HCEC 1CT (cell line): ENCODE measurements around the gene COG3.

Experiments used
- DNase-seq: peaks from one replicate; pipeline ENCODE4 v3.0.0-alpha.2; 2017

The COG3 gene

DNA sequence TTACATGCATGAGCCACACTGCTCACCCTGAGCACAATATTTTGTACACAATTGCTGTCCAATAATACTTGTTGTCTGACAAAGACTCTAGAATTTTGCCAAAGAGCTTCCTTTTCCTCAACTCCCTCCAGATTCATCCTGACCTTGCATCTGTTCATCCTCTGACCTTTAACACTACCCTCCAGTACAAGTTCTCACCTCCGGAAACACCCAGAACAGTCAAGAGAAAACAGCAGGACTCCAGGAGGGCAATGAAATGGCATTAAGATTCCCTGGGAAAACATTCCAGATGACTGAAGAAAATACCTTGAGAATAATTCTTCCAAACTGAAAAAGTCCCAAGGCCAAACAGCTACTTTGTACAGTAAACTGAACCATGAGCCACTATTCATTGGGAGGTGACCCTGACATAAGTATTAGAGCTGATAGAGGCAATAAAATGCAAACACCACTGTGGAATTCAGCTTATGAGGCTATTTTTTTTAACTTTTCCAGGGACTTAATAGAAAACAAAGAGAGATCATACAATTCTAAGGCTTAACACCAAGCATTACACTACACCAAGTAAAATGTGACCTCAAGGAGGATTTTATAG lies 15.7 kb upstream of the COG3 start:
- no peak for DNase-seq

DNA sequence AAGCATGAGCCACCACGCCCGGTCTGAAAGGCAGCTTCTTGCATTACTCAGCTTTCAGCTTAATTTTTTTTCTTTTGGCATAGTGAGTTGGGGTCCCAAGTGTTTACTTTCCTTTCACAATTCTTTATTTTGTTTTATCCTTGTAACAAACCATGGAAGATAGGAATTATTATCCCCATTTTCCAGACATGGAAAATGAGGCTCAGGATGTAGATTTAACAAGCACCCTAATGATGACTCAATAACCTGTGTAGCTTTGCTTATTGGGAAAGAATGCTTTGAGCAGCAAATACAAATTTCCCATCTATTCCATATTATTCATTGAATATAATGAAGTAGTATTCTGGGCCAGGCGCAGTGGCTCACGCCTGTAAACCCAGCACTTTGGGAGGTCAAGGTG lies 13.5 kb upstream of the COG3 start:
- DNase-seq, result no peak

DNA sequence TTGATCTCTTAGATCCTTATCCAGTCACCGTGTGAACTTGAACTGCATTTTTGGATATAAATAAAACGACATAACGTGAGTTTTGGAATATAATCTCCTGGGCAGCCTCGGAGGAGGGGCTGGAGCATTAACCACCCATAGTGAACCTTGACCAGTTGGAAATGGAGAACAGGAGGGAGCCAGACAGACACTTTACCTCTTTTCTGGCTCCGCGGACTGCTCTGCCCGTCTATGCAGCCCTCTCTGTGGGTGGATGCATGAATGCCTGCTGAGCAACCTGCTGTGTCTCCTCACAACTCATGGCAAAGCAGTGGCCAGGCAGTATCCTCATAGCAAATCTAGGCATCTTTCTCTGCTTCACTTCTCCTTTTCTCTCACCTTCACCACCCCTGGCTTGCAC lies 10.5 kb upstream of the COG3 start:
- DNase-seq, result no peak

DNA sequence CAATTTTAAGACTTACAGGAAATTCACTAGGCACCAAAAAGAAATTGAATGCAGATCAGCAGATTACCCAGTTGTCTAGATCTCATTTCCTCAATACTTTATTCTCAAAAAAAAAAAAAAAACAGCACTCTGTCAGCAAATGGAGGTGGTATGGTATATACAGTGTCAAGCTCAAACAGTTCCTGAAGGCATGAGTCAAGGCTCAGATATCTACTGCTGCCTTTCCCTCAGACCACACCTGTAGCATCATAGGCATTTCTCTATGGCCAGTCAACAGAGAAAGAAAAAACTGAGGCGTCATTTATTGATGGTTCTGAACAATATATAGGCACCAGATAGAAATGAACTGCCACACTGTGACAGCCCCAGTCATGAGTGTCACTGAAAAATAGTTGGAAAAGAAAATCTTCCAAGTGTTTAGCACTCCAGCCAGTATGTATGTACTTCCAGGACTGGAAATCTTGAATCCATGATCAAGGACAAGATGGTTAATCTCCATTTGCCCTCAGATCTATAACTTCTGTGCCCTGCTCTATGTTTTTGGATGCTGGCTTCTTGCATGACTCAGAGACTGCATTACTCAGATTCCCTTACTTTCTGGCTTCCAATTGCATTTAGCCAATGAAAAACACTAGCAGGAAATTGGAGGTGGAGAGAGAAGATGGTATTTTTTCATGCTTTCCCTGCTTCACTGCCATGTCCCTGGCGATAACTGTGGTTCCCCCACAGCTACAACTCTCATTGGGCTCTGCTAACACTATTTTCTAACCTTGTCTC lies 8.4 kb upstream of the COG3 start:
- peak; percentile 49 for DNase-seq

DNA sequence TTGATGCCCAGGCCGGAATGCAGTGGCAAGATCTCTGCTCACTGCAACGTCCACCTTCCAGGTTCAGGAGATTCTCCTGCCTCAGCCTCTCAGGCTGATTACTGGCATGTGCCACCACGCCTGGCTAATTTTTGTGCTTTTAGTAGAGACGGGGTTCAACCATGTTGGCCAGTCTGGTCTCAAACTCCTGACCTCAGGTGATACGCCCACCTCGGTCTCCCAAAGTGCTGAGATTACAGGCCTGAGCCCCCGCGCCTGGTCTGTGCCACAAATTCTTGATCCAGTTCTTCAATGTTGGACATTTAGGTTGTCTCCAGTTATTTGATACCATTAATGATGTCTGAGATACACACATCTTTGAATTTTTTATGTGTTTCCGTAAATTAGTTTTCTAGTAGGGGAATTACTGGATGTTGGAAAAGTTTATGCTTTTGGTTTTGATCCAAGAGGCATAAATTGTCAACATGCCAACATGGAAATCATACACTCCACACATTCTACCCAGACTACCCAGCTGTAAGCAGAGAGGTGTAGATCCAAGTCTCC lies 525 bp upstream of the COG3 start:
- no peak for DNase-seq

DNA sequence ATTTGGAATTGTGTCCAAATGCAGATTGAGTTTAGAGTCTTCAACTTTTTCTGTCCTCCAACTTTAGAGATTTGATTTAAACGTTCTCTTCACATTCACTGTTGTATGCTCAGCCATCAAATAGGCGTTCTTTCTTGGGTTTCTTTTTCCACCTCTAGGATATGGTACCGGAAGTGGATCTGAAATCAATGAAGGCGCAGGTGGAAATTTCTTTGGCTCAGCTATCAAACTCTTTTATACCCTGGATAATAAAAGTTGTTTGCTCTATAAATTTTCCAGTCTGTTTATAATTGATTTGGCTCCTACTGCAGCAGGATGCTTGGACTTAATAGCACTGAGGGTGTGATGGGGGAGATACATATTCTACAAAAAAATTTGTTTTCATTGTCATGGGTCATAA lies 1.6 kb downstream of the COG3 start:
- no peak for DNase-seq

DNA sequence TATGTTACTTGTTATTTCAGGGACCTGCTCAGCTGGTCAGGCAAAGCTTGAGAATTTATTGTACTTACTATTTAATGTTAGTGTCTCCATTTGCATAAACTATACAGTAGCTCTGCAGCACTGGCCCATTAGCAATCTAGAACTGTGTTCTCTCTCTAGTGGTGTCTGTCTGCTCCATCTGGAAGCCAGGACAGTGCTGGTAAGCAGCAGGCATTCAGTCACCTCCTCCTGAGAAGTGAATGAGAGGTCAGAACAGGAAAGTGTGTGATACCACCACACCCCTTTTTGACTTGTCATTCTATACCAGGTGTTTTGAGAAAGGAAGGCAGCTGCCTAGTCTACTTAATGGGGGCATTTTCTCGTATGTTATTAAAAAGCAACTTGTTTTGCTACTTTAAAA lies 3.9 kb downstream of the COG3 start:
- no peak for DNase-seq

DNA sequence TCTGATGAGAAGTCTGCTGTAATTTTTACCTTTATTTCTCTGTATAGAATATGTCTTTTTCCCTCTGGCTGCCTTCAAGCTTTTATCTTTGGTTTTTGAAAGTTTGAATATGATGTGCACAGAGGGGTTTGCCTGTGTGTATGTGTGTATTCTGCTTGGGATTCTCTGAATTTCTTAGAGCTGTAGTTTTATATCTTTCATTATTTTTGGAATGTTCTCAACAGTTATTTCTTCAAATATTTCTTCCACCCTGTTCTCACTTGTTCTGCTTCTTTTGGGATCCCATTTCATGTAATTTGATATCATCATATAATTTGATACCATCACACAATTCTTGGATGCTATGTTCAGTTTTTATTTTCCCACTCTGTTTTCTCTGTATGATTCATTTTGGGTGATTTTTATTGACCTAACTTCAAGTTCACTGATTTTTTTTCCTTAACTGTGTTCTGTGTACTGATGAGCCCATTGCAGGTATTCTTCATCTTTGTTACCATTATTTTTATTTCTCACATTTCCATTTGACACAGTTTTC lies 7.5 kb downstream of the COG3 start:
- DNase-seq, result peak; percentile 21

DNA sequence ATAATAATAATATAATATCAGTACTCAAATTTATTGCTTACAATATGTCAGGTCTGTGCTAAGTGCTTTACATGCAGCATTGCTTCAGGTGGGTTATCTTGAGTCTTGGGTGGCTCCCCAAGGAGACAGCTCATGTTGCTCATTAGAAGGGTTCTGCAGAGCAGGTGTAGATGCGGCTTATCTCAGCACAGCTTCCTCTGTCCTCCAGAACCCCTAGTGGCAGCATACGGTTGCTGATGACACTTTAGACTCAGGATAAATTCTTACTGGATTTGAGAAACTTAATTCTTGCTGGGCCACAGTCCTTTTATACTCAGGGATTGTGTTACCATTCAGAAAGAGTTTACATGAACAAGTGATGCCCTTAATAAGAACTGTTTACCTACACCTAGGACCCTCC lies 8.9 kb downstream of the COG3 start:
- no peak for DNase-seq

DNA sequence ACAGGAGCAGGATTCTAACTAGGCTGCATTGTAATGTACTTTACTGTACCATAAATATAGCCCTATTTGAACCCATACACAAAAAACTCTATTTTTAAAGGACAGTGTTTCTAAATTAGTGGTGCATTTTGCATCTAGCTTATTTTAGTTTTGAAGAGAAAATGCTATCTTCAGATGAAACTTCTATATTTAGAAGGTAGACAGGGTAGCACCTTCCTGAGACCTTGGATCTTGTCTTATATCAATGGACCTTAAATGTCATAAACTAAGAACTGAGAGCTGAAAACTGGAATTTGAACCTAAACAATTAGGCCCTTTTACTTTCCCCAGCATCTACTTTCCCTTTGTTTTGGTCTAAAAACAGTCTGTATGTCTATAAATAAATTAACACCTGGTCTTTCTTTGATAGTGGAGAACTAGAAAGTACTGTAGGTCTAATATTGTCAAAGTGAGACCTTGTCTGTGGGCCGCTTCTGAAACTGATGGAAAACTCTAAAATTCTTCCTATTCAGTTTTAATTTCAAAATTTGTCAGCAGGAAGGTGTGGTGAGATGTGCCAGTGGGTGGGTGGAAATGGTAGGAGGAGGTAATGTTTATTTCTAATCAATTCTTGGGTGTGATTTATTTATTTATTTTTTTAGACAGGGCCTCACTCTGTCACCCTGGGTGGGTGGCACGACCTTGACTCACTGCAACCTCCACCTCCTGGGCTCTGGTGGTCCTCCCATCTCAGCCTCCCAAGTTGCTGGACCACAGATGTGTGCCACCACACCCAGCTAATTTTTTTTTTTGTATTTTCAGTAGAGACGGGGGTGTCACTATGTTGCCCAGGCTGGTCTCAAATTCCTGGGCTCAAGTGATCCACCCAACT lies 10.1 kb downstream of the COG3 start:
- no peak for DNase-seq

DNA sequence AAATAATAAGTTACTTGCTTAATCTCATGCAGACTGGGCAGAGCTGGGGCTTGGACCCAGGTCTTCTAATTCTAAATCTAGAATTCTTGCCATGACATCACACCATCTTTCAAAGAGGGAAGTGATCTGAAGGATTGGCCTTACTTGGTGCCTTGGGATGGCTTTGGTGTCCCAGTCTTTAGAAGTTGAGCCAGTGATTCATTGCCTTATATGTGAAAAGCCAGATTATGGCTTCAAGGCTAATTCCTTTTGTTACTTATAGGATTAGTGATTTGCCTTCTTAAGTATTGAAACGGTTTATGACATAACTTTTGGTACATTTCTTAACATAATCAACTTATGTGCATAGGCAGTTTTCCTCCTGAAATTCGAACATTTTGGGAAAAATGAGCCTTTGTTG lies 14.9 kb downstream of the COG3 start:
- no peak for DNase-seq

DNA sequence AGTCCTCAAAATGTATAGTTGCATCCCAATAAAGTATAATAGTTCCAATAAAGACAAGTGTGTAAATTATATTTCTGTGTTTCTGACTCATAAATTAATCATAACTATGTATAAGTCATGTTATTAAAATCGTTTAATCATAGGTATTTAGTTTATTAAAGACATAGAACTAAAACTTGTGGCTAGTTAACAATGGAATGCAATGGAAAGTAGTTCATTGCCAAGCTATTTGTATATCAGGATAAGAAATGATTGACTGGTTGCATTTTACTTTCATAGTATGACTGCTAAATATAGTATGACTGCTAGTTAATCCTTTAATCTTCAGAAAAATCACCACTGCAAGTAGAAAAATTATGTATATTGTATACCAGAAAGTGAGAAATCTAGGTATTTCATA lies 16.9 kb downstream of the COG3 start:
- DNase-seq, result peak; percentile 34

DNA sequence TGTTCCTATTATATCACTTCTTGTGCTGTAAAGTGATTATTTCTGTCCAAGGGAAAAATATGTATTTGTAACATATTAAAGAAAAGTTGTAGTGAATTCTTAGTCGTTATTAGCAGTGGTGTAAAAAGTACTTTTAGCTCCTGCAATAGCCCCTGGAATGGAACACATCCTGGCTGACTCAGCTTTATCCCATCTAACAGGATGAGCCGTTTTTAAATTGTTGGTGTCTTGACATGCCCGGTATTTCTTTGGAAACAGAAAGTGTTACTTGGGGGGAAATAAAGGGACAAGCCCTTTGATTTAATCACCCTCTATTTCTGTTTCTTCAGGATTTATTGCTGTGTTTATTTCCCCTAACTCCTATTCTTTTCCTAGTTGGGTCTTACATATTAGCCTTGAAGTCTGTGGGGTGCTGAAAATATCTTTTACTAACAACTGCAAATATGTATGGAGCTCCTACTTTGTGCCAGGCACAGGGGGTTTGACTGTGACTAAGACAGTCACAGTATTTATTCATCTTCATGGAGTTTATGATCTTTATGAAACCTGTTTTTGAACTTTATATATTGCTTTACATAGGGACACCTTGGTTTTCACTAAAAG lies 17.9 kb downstream of the COG3 start:
- peak; percentile 71 for DNase-seq

DNA sequence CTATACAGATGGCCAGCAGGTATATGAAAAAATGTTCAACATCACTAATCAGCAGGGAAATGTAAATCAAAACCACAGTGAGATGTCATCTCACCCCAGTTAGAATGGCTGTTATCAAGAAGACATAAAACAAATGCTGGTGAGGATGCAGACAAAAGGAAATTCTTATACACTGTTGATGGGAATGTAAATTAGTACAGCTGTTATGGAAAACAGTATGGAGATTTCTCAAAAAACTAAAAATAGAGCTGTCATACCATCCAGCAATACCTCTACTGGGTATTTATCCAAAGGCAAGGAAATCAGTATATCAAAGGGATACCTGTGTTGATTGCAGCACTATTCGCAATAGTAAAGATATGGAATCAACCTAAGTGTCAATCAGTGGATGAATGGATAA lies 22.9 kb downstream of the COG3 start:
- DNase-seq, result no peak

DNA sequence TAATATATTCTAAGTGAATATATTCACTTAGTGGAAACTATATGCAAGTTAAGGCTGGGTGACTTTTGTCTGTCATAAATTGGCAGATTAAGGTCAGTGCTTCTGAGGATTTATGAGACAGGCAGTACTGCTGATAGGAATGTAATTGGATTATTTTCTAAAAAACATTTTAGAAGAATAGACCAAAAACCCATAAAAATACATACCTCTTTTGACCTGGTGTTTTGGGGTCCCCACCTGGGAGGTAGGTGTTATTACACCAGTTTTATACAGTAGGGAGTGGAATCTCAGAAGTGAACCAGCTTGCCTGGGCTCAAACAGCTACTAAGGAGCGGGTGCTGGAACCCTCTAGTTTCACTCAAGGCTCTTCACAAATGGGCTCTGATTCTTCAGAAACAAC lies 25.3 kb downstream of the COG3 start:
- no peak for DNase-seq

DNA sequence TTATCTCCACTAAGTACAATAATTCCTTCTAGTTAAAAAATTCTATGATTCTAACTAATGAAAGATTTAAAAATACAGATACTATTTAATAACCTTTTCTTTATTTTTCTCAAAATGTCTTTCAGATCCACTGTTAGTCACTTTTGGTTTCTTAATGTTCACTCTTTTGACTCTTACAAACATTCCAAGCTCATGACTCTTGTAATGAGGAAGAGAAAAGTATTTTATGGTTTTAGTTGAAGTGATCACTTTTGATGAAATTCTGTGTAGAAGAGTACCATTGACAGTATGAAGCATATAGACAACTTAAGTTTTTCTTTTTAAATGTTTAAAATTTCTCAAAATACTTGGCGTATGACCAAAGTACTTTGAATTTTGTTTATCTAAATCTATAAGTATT lies 27.8 kb downstream of the COG3 start:
- DNase-seq, result peak; percentile 83

DNA sequence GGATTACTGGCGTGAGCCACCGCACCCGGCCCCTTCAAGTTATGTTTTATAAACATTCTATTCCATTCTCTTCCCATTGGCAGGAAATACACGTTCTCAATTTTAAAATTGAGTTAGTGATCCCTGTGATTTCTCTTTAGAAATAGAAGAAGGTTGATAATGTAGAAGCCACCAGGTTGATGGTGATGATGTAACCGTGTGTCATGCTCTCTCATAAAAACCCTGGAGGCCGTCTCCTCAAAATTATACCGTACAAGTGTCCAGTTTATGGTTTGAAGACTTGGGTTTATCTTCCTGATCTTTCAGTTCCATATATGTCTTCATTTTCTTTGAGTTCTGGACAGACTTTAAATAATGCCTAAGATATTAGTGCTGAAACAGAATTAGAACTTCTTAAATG lies 32.2 kb downstream of the COG3 start:
- DNase-seq, result no peak

DNA sequence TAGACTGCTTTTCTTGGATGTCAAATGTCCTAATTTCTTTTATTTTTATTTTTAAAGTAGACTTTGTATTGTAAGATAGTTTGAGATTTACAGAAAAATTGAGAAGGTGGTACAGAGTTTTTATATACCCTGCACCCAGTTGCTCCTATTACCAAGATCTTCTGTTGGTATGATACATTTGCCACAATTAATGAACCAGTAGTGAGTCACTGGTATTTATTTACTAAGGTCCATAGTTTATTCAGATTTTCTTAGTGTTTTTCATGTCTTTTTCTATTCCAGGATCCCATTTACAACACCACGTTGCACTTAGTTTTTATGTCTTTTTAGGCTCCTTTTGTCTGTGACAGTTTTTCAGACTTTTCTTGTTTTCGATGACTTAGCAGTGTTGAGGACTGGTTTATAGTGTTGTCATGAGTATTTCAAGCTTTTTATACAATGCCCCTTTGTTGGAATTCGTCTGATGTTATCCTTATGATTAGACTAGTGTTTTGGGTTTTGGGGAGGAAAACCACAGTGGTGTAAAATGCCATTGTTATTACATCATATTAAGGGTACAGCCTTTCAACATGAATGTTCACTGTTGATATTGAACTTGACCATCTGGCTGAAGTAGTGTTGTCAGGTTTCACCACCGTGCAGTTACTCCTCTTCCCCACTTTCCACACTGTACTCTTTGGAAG lies 35.9 kb downstream of the COG3 start:
- DNase-seq, result peak; percentile 93

DNA sequence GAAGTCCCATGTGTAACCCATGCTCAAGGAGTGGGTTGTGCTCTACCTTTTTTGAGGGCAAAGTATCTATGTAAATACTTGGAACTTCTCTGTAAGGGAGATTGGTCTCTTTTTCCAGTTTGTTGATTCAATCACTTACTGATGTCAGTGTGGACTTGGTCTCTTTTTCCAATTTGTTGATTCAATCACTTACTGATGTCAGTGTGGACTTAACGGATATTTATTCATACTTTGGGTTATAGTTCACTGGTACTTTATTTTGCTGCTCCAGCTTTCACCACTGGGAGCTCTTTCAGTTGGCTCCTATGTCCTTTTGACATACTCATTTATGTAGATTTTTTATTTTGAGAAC lies 36.4 kb downstream of the COG3 start:
- no peak for DNase-seq

DNA sequence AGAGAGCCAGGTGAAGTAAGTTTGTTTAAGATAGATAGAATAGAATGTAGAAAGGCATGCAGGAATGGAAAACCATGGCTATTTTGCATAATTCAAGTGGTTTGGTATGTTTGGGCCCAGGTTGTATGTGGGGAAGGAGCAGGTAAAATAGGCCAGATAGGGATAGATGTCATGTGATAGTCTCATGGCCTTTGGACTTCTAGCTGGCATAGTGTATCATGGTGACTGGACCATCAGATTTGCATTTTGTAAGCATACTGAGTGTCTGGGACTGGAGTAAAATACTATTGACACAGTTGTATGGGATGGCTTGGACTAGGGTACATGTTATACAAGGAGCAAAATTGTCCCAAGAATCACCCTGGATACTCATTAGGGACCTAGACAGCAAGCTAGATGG lies 38.9 kb downstream of the COG3 start:
- no peak for DNase-seq

DNA sequence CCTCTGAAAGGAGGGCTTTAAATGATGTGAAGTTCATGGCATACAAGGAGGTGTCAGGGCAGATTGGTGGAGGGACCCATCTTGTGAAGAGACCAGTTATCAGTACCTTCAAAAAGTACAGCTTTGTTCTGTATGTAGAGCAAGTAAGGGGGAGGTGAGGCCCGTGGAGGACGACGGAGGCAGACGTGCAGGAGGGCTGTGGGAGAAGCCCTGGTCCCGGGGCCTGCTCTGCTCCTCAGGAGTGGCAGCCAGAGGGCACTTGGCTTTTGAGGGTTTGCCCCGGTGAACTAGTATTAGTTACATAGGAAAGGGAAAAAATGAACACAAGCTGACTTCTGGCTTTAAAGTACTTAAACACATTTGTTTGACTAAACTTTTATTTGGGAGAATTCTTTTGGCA lies 42.1 kb downstream of the COG3 start:
- no peak for DNase-seq

DNA sequence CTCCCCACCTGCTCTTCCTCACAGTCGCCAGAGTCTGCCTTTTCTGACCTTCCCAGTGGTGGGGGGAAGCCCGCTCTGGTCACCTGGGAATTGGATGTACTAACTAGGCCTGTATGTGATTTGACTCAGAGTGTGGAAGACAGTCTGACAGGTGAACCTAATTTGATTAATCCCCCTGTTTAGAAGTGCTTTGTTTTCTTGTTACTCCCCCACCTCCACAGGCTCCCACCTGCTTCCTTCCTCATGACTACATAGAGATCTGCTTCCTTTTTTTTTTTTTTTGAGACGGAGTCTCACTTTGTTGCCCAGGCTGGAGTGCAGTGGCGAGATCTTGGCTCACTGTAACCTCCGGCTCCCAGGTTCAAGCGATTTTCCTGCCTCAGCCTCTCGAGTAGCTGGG lies 44.0 kb downstream of the COG3 start:
- DNase-seq, result no peak

DNA sequence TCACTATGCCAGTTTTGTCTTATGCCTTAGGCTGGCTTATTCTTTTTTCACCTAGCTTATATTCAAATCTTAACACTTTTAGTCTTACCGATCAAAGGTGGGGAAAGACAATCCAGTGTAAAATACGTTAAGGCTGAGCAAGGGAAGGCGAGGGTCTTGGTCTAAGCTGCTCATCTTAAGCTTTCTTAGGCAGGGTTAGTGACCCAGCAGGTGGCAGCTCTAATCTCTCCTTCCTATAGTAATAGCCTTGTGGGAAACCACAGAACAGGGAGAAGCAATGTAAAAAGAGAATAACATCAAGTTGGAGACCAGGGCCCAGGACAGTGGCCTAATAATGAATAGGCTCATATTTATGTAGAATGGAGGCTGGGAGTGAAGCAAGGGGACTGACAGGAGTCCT lies 45.9 kb downstream of the COG3 start:
- no peak for DNase-seq
